Anterior cingulate cortex (tissue), 58 donors: ENCODE data around the gene CCDC15.
"Not testable (repeated sequence)": the region's sequence is repeated elsewhere in the genome, so short reads cannot be mapped to it uniquely, and the experiment has no call there.

Experiments
- DNase-seq, 58 donors: peaks; one replicate each; lab custom pipeline; 2025; lab: John Stamatoyannopoulos, UW

CCDC15 gene

DNA sequence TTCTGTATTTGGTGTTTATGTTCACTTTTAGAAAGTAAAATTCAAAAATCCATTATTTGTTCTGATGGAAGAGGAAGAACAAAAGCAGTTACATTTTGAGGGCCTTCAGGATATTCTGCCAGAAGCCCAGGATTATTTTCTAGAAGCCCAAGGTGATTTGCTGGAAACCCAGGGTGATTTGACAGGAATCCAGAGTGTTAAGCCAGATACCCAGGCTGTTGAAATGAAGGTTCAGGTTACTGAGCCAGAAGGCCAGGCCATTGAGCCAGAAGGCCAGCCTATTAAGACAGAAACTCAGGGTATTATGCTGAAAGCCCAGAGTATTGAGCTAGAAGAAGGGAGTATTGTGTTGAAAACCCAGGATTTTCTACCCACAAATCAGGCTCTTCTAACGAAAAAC, 33.1 kb downstream of the CCDC15 start:
- DNase-seq = peak in 14 of 58 donors; percentile 1 to 40 (median 10)

GRCh38 chr11:124988063-124988462, 34.1 kb downstream of the CCDC15 start:
- DNase-seq = no peak

DNA sequence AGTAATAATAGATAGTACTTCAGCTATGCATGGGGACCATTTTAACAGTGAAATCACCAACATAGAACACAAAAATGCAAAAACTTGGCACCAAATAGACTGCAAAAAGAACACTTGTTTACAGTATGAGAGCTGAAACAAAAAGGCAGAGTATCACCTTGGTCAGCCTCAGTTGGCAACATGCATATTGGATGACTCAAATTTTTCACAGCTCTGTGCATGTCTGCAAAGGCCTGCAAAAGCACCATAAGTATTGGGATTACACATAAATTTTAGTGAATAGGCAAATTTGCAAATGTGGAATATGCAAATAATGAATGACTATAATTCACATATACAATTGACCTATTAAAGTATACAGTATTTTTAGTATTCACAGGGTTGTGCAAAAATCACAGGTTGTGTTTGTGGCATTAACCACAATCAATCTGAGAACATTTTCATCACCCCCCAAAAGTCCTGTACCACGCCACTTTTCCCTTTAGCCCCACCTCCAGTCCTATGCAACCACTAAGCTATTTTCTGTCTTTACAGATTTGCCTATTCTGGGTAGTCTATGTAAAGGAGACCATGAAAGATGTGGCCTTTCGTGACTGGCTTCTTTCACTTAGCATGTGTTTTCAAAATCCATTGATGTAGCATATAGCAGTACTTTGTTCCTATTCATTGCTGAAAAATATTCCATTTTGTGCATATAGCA, 47.2 kb downstream of the CCDC15 start:
- no peak for DNase-seq

GRCh38 chr11:125001849-125002248, 47.8 kb downstream of the CCDC15 start:
- DNase-seq = no peak

DNA sequence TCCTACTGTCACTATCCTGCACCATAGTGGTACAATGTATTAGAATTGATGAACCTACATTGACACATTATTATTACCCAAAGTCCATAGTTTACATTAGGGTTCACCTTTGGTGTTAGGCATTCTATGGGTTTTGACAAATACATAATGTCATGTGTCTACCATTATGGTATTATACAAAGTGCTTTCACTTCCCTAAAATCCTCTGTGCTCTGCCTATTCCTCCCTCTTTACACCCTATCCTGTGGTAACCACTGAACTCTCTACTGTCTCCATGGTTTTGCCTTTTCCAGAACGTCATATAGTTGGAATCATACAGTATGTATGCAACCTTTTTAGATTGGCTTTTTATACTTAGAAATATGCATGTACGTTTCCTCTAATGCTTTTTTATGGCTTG, 51.5 kb downstream of the CCDC15 start:
- DNase-seq = no peak

- DNase-seq = no peak
Measured at GRCh38 chr11:125016413-125016812, 62.4 kb downstream of the CCDC15 start.

- no peak for DNase-seq
Measured at GRCh38 chr11:125020342-125020741, 66.3 kb downstream of the CCDC15 start.

GRCh38 chr11:125022551-125022950, 68.5 kb downstream of the CCDC15 start:
- no peak for DNase-seq

DNA sequence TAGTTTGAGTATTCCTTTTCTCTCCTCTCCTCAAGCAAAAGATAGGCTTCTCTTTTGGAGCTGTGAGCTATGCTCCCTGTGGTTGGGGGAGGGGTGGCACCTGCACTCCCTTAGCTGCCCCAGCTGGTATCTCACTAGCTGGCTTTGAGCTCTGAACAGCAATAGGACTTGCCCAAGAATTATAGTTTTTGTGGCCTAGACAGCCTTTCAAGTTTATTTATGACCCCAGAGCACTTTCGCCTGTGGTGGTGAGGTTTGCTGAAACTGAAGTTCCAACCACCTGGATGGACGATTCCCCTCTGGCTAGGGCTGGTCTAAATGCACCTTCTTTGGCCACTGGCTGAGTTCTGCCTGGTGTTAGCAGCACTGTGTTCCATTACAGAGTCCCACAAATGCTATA, 72.0 kb downstream of the CCDC15 start:
- no peak for DNase-seq

DNA sequence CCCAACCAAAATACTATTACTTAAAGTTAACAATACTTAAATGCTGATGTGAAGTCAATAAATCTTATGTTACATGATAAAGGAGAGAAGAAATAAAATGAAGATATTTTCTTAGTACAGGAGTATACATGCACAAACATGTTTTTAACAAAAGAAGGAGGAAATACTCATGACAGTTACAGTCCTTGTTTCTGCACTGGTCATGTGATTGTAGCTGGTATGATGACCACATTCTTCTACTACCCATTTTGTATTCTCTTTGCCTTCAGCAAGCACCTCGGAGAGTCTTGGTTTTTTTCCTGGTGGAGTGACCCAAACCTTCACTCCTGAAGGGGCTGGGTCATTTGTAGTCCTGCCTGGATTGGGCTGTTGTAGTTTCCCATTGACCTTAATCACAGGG, 75.4 kb downstream of the CCDC15 start:
- DNase-seq = not testable (repeated sequence)

GRCh38 chr11:125036933-125037332, 82.9 kb downstream of the CCDC15 start:
- DNase-seq = no peak

GRCh38 chr11:125049164-125049792, 95.3 kb downstream of the CCDC15 start:
- DNase-seq = no peak

GRCh38 chr11:125052047-125052446, 98.0 kb downstream of the CCDC15 start:
- no peak for DNase-seq

DNA sequence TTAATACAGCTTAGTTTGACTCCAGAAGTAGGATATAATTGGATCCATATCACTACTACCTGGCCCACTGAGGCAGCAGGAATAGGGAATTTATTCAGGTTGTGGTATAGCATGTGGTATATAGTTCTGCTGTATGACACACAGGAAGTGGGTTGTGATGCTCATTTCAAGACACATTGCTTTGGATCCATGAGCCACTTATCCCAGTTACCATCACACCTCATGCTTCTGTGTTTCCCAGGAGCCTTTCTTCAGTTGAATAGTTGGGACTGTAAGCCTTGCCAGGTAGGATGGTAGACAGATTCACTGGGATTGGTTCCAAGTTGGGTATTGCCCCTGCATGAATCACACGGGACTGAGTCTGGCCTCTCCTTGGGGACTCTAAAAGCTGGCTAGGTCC, 99.2 kb downstream of the CCDC15 start:
- no peak for DNase-seq

GRCh38 chr11:125055107-125055715, 101.2 kb downstream of the CCDC15 start:
- DNase-seq = no peak

DNA sequence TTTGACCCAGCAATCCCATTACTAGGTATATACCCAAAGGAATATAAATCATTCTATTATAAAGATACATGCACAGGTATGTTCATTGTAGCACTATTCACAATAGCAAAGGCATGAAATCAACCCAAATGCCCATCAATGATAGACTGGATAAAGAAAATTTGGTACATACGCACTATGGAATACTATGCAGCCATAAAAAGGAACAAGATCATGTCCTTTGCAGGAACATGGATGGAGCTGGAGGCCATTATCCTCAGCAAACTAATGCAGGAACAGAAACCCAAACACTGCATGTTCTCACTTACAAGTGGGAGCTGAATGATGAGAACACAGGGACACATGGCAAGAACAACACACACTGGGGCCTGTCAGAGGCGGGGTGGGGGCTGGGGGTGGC, 102.1 kb downstream of the CCDC15 start:
- DNase-seq = not testable (repeated sequence)

GRCh38 chr11:125056931-125057692, 103.1 kb downstream of the CCDC15 start:
- no peak for DNase-seq

DNA sequence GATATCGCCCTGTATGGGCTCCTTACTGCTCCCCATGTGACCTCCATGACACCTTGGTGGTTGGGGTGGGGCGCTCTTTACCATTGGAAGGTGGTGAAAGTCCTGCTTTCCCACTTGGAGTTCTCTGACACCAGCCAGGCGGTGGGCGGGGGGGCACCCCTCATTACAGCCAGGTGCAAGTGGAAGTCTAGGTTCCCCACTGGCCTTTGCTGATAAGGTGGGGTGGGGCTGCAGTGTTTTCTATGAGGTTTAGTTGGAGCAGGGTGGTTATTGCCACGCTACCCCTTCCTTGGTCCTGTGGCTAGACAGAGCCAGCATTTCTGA, 103.7 kb downstream of the CCDC15 start:
- DNase-seq = no peak

GRCh38 chr11:125061281-125061680, 107.3 kb downstream of the CCDC15 start:
- no peak for DNase-seq

DNA sequence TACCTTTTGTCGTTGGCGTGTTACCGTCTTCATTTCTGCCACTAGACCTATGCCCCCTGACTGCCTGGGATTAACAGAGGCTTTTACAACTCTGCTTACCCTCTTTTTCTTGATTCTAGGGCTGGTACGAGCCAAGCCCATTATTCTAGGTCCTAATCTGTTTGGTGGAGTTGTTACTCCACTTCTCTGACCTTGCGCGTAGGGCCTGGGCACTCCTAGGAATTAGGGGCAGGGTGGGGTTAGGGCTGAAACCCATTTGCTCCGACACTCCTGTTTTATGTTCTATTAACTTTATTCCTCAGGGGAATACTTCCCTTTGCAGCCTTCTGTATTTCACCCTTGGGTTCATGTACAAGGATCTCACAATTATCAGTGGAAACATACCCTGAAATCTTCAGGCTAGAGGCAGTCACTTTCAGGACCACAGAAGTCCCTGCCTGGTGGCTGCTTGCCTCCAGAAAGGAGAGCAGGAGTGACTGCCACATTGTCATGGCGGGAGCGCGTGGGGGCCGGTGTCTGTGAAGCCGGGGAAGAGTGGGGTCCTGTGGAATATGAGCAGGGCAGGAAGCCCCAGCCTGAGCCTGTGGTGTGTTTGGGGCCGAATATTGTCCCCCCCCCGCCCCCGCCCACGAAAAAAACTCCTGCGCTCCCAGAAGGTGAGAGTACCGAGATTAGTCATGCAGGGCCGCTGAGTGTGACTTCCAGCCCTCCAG, 108.4 kb downstream of the CCDC15 start:
- no peak for DNase-seq
